Peyer's patch (tissue), 4 donors: ENCODE results near the gene IRAK1BP1.
"Not testable (repeated sequence)": the region's sequence is repeated elsewhere in the genome, so short reads cannot be mapped to it uniquely, and the experiment has no call there.

ENCODE experiments used
- POLR2A ChIP-seq, 2 donors: fragments of 450-650 bp; IDR thresholded peaks; one replicate each; pipeline ENCODE4 v1.5.1; 2017; ENCODE audit warnings: antibody characterized with exemption in 2 of 2, mild to moderate bottlenecking in 2 of 2, moderate library complexity in 2 of 2
- TF ChIP-seq, protein P1 (sequence below), 6 experiments: fragments of 450-650 bp in 4 of 6; fragments of 200-600 bp in 2 of 6; sonication (generic) in 1 of 6; IDR thresholded peaks; one replicate each; pipeline ENCODE4 v1.5.1; 2017 to 2019; ENCODE audit warnings: antibody characterized with exemption in 6 of 6, mild to moderate bottlenecking in 3 of 6, moderate library complexity in 1 of 6

DNA sequence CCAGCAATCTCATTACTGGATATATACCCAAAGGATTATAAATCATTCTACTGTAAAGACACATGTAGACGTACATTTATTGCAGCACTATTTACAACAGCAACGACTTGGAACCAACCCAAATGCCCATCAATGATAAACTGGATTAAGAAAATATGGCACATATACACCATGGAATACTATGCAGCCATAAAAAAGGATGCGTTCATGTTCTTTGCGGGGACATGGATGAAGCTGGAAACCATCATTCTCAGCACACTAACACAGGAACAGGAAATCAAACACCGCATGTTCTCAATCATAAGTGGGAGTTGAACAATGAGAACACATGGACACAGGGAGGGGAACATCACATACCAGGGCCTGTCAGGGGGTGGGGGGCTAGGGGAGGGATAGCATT is 22.6 kb downstream of the IRAK1BP1 start:
- not testable (repeated sequence) for TF ChIP-seq POLR2A (IDR thresholded peaks at IDR 0.05)
- TF ChIP-seq, protein P1, sequence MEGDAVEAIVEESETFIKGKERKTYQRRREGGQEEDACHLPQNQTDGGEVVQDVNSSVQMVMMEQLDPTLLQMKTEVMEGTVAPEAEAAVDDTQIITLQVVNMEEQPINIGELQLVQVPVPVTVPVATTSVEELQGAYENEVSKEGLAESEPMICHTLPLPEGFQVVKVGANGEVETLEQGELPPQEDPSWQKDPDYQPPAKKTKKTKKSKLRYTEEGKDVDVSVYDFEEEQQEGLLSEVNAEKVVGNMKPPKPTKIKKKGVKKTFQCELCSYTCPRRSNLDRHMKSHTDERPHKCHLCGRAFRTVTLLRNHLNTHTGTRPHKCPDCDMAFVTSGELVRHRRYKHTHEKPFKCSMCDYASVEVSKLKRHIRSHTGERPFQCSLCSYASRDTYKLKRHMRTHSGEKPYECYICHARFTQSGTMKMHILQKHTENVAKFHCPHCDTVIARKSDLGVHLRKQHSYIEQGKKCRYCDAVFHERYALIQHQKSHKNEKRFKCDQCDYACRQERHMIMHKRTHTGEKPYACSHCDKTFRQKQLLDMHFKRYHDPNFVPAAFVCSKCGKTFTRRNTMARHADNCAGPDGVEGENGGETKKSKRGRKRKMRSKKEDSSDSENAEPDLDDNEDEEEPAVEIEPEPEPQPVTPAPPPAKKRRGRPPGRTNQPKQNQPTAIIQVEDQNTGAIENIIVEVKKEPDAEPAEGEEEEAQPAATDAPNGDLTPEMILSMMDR (IDR thresholded peaks at IDR 0.05): not testable (repeated sequence)
